Peyer's patch (tissue), 4 donors: ENCODE results near the gene G6PC1.

ENCODE experiments used
- CTCF ChIP-seq, 6 experiments: fragments of 450-650 bp in 4 of 6; fragments of 200-600 bp in 2 of 6; sonication (generic) in 1 of 6; IDR thresholded peaks; one replicate each; pipeline ENCODE4 v1.5.1; 2017 to 2019; ENCODE audit warnings: antibody characterized with exemption in 6 of 6, mild to moderate bottlenecking in 3 of 6, moderate library complexity in 1 of 6
- POLR2A ChIP-seq, 2 donors: fragments of 450-650 bp; IDR thresholded peaks; one replicate each; pipeline ENCODE4 v1.5.1; 2017; ENCODE audit warnings: antibody characterized with exemption in 2 of 2, mild to moderate bottlenecking in 2 of 2, moderate library complexity in 2 of 2

- TF ChIP-seq CTCF (IDR thresholded peaks at IDR 0.05): no peak
- TF ChIP-seq POLR2A (IDR thresholded peaks at IDR 0.05): no peak
Measured at GRCh38 chr17:42893359-42893758, 7.2 kb upstream of the G6PC1 start.
